Endothelial cell (in vitro differentiated cells): Measurements from ENCODE around the gene ZNF358. TPM values are rescaled to one million over a fixed set of nuclear protein-coding genes. Genes with fewer than 3 reads are reported as not detected.

Source experiments
- DNase-seq: peaks from one replicate; pipeline ENCODE4 v3.0.0; 2021; ENCODE audit warnings: low spot score
- H3K27ac Mint-ChIP-seq: one replicate; pipeline ENCODE4 v1.8.0; 2021; ENCODE audit warnings: mixed read lengths, inconsistent platforms; ENCODE audit not compliant: unreplicated experiment
- H3K27me3 Mint-ChIP-seq: one replicate; pipeline ENCODE4 v1.8.0; 2021; ENCODE audit warnings: mild to moderate bottlenecking, moderate library complexity, mixed read lengths, inconsistent platforms; ENCODE audit not compliant: unreplicated experiment
- H3K36me3 Mint-ChIP-seq: one replicate; pipeline ENCODE4 v1.8.0; 2021; ENCODE audit warnings: mild to moderate bottlenecking, low read depth, mixed read lengths, inconsistent platforms; ENCODE audit not compliant: unreplicated experiment
- H3K4me1 Mint-ChIP-seq: one replicate; pipeline ENCODE4 v1.8.0; 2021; ENCODE audit warnings: mild to moderate bottlenecking, mixed read lengths, inconsistent platforms; ENCODE audit not compliant: unreplicated experiment
- H3K4me3 Mint-ChIP-seq: one replicate; pipeline ENCODE4 v1.8.0; 2021; ENCODE audit warnings: mild to moderate bottlenecking, mixed read lengths, inconsistent platforms; ENCODE audit not compliant: unreplicated experiment
- H3K9me3 Mint-ChIP-seq: one replicate; pipeline ENCODE4 v1.8.0; 2021; ENCODE audit warnings: mixed read lengths, inconsistent platforms; ENCODE audit not compliant: unreplicated experiment
- total RNA-seq: library from RNA; stranded (reverse); fragmentation: NEBNext Ultra II Directional; extraction: Animal tissue kit (Norgen Biotek cat#: 25700); gene quantifications from one replicate; pipeline ENCODE4 v1.2.1, GENCODE V29; 2021; ENCODE audit not compliant: unreplicated experiment
- TF ChIP-seq, protein P1 (sequence below): fragments of 200-600 bp; sonication (generic); IDR thresholded peaks from one replicate; pipeline ENCODE4 v1.5.0; 2021; ENCODE audit warnings: antibody characterized with exemption; ENCODE audit not compliant: unreplicated experiment

Gene ZNF358
- total RNA-seq, 1 donor from 2014 or later: 87.4 TPM

DNA sequence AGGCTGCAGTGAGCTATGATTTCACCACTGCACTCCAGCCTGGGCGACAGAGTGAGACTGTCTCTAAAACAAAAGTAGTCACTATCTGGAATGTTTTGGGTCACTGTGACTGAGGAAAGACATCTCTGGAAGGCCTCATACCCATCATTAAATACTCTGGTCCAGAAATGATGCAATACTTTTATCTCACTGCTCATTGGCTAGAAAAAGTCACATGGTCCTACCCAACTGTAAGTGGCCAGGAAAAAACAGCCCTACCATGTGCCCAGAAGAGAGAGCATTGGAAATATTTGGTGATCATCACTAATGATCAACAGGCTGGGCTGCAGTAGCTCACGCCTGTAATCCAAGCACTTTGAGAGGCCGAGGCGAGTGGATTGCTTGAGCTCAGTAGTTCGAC lies 49.4 kb downstream of the ZNF358 start:
- TF ChIP-seq, protein P1, sequence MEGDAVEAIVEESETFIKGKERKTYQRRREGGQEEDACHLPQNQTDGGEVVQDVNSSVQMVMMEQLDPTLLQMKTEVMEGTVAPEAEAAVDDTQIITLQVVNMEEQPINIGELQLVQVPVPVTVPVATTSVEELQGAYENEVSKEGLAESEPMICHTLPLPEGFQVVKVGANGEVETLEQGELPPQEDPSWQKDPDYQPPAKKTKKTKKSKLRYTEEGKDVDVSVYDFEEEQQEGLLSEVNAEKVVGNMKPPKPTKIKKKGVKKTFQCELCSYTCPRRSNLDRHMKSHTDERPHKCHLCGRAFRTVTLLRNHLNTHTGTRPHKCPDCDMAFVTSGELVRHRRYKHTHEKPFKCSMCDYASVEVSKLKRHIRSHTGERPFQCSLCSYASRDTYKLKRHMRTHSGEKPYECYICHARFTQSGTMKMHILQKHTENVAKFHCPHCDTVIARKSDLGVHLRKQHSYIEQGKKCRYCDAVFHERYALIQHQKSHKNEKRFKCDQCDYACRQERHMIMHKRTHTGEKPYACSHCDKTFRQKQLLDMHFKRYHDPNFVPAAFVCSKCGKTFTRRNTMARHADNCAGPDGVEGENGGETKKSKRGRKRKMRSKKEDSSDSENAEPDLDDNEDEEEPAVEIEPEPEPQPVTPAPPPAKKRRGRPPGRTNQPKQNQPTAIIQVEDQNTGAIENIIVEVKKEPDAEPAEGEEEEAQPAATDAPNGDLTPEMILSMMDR: no peak
- Mint-ChIP-seq H3K9me3 (no peaks in the 10 kb centered on the region), H3K27me3 (peaks cover 3% of the 10 kb centered on the region), H3K27ac (no peak overlapping the region), H3K36me3 (peaks cover 2% of the 10 kb centered on the region), H3K4me3 (no peak overlapping the region), H3K4me1 (no peaks in the 10 kb centered on the region)
- DNase-seq: no peak

Other genes starting within 250 kb of the ZNF358 start
- gene INSR, start 221.7 kb upstream of the ZNF358 start, total RNA-seq: 28.9 TPM
- 30.5 TPM for gene ARHGEF18, start 167.2 kb upstream of the ZNF358 start, total RNA-seq
- 3.8 TPM for gene PEX11G, start 27.1 kb upstream of the ZNF358 start, total RNA-seq
- 24.2 TPM for gene MCOLN1, start 6.5 kb downstream of the ZNF358 start, total RNA-seq
- 129 TPM for gene PNPLA6, start 19.6 kb downstream of the ZNF358 start, total RNA-seq
- 9.3 TPM for gene CAMSAP3, start 79.8 kb downstream of the ZNF358 start, total RNA-seq
- 46.1 TPM for gene XAB2, start 113.4 kb downstream of the ZNF358 start, total RNA-seq
- 122 TPM for gene PET100, start 113.7 kb downstream of the ZNF358 start, total RNA-seq
- not detected for gene PCP2, start 117.6 kb downstream of the ZNF358 start, total RNA-seq
- 42.2 TPM for gene STXBP2, start 121.0 kb downstream of the ZNF358 start, total RNA-seq
- not detected for gene RETN, start 152.9 kb downstream of the ZNF358 start, total RNA-seq
- not detected for gene MCEMP1, start 161.0 kb downstream of the ZNF358 start, total RNA-seq
- gene TRAPPC5, start 164.7 kb downstream of the ZNF358 start, total RNA-seq: 82.0 TPM
- not detected for gene FCER2, start 186.0 kb downstream of the ZNF358 start, total RNA-seq
- gene CLEC4G, start 216.0 kb downstream of the ZNF358 start, total RNA-seq: not detected
- not detected for gene CD209, start 231.4 kb downstream of the ZNF358 start, total RNA-seq
- gene CLEC4M, start 247.1 kb downstream of the ZNF358 start, total RNA-seq: not detected